Karpas-422 (cell line): ENCODE results near the gene SMIM35. TPM values are rescaled to one million over a fixed set of nuclear protein-coding genes. Genes with fewer than 3 reads are reported as not detected.
"Not testable (repeated sequence)": the region's sequence is repeated elsewhere in the genome, so short reads cannot be mapped to it uniquely, and the experiment has no call there.

Experiments
- DNase-seq: peaks from one replicate; pipeline ENCODE4 v3.0.0-alpha.2; 2015
- H2AFZ ChIP-seq: fragments of 200-600 bp; sonication (generic); 2 replicates; pipeline ENCODE4 v1.6.1; 2014; ENCODE audit warnings: antibody characterized with exemption, low read length, mixed read lengths
- H3K27ac ChIP-seq: fragments of 200-600 bp; sonication (generic); 2 replicates; pipeline ENCODE4 v1.5.1; 2014; ENCODE audit warnings: mild to moderate bottlenecking, low read length, moderate library complexity
- H3K27me3 ChIP-seq: fragments of 200-600 bp; sonication (generic); 2 replicates; pipeline ENCODE4 v1.6.1; 2014; ENCODE audit warnings: low read length, mixed read lengths
- H3K36me3 ChIP-seq: fragments of 200-600 bp; sonication (generic); 2 replicates; pipeline ENCODE4 v1.6.1; 2014; ENCODE audit warnings: low read length, mixed read lengths; ENCODE audit not compliant: insufficient read depth
- H3K4me1 ChIP-seq: fragments of 200-600 bp; sonication (generic); 2 replicates; pipeline ENCODE4 v1.6.1; 2014; ENCODE audit warnings: mild to moderate bottlenecking, low read length, mixed read lengths
- H3K4me2 ChIP-seq: fragments of 200-600 bp; sonication (generic); 2 replicates; pipeline ENCODE4 v1.6.1; 2014; ENCODE audit warnings: low read length, low read depth, mild to moderate bottlenecking; ENCODE audit not compliant: poor library complexity, severe bottlenecking
- H3K4me3 ChIP-seq: fragments of 200-600 bp; sonication (generic); 2 replicates; pipeline ENCODE4 v1.5.1; 2014; ENCODE audit warnings: mild to moderate bottlenecking, antibody characterized with exemption, low read length, mixed read lengths
- H3K79me2 ChIP-seq: fragments of 200-600 bp; sonication (generic); 2 replicates; pipeline ENCODE4 v1.6.1; 2014; ENCODE audit warnings: mild to moderate bottlenecking, low read length, mixed read lengths
- H3K9ac ChIP-seq: fragments of 200-600 bp; sonication (generic); 2 replicates; pipeline ENCODE4 v1.6.0; 2014; ENCODE audit warnings: low read length
- H3K9me2 ChIP-seq: fragments of 200-600 bp; sonication (generic), shearing (Covaris generic); replicated peaks from 2 replicates; pipeline ENCODE4 v1.6.0; 2014; ENCODE audit warnings: mild to moderate bottlenecking, low read length, moderate library complexity; ENCODE audit not compliant: insufficient read depth
- H3K9me3 ChIP-seq: fragments of 300-700, 200-600 bp; sonication (generic); 2 replicates; pipeline ENCODE4 v1.6.1; 2014; ENCODE audit warnings: low read length, mixed read lengths
- H4K20me1 ChIP-seq: fragments of 200-600 bp; sonication (generic); 2 replicates; pipeline ENCODE4 v1.6.1; 2014; ENCODE audit warnings: mild to moderate bottlenecking, antibody characterized with exemption, low read length, low read depth; ENCODE audit not compliant: insufficient read depth
- total RNA-seq: library from RNA; depleted of rRNA; stranded (reverse); fragments of >200 nt; shearing (Covaris generic); gene quantifications from 2 replicates; pipeline ENCODE4 v1.2.3, GENCODE V29; 2014; ENCODE audit warnings: low replicate concordance

SMIM35 gene
- total RNA-seq, 1 experiment from 2014 or later: not detected

DNA sequence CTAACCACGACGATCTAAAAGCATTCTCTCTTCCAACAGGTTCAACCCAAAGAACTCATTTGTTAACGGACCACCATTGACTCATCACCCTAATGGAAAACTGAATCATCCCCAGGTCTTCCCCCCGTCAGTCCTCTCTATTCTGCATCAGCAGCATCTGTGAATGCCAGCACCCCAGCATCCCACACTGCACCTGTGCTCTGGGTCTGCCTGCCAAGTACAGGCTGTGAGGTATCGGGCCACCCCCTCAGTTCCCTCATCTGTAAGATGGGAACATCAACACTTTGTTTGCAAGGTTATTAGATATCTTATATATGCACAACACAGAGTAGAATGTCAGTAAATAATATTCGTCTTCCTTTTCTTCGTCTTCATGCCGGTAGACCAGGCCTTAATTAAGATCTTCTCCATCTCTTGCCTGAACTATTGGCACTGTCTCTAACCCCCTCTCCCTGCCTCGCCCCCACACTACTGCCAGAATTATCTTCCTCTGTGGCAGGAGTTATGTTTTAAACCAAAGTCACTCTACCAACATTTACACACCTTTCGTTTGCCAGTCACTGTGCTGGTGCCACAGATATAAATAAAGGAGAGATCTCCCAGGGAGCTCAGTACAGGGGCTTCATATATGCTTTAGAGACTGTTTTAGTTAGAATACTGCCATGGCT, 17.7 kb downstream of the SMIM35 start:
- Histone ChIP-seq H3K4me1 (no peaks in the 10 kb centered on the region), H3K27ac (no peak overlapping the region), H4K20me1 (no peaks in the 10 kb centered on the region), H3K79me2 (no peaks in the 10 kb centered on the region), H3K27me3 (no peaks in the 10 kb centered on the region), H3K36me3 (no peaks in the 10 kb centered on the region), H3K4me2 (no peak overlapping the region), H3K9me3 (no peaks in the 10 kb centered on the region), H3K9ac (no peak overlapping the region), H3K4me3 (no peak overlapping the region), H2AFZ (no peak overlapping the region), H3K9me2 (no peaks in the 10 kb centered on the region)
- no peak for DNase-seq

- Histone ChIP-seq H3K4me2 (no peak overlapping the region), H3K9me2 (no peaks in the 10 kb centered on the region), H3K4me1 (no peaks in the 10 kb centered on the region), H3K36me3 (no peaks in the 10 kb centered on the region), H3K27ac (no peak overlapping the region), H4K20me1 (no peaks in the 10 kb centered on the region), H3K4me3 (no peak overlapping the region), H3K9me3 (no peaks in the 10 kb centered on the region), H3K27me3 (no peaks in the 10 kb centered on the region), H3K9ac (no peak overlapping the region), H2AFZ (no peak overlapping the region), H3K79me2 (no peaks in the 10 kb centered on the region)
- DNase-seq: no peak
Measured at GRCh38 chr11:118068206-118068944, 18.4 kb downstream of the SMIM35 start.

DNA sequence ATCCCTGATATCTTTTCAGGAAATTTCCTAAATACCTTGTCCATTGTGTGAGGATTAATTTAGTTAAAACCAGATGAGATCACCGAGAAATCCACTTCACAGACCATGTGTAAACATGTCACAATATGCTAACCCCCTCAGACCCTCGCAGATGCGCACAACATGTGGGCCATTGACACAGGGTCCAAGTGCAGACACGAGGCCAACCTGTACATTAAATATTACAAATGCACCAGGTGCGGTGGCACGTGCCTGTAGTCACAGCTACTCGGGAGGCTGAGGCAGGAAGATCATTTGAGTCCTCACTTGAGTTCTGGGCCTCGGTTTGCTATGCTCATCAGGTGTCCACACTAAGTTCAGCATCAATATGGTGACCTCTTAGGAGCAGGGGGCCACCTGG, 19.8 kb downstream of the SMIM35 start:
- no peaks in the 10 kb centered on the region for H3K36me3 ChIP-seq
- no peaks in the 10 kb centered on the region for H4K20me1 ChIP-seq
- no peak overlapping the region for H3K4me3 ChIP-seq
- H3K4me2 ChIP-seq: no peak overlapping the region
- no peak overlapping the region for H2AFZ ChIP-seq
- no peaks in the 10 kb centered on the region for H3K4me1 ChIP-seq
- H3K79me2 ChIP-seq: no peaks in the 10 kb centered on the region
- H3K9me2 ChIP-seq: no peaks in the 10 kb centered on the region
- no peaks in the 10 kb centered on the region for H3K27me3 ChIP-seq
- no peaks in the 10 kb centered on the region for H3K9me3 ChIP-seq
- no peak overlapping the region for H3K27ac ChIP-seq
- DNase-seq: no peak
- no peak overlapping the region for H3K9ac ChIP-seq

DNA sequence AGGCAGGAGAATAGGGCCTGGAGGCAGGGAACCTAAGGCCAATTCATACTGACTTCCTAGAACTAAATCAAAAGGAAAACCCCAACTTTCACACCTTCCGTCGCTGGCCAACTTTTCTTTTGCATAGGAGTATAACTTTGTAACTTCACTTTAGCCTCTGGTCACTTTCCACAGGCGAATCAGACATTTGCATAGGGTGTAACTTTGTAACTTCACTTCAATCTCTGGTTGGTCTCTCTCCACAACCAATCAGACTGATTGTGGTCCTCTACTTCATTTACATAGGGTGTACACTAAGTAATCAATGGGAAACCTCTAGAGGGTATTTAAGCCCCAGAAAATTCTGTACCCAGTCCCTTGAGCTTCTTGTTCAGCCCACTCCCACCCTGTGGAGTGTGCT, 21.4 kb downstream of the SMIM35 start:
- no peaks in the 10 kb centered on the region for H3K36me3 ChIP-seq

GRCh38 chr11:118064956-118065355, 21.8 kb downstream of the SMIM35 start:
- Histone ChIP-seq H3K4me3 (no peak overlapping the region), H3K79me2 (no peaks in the 10 kb centered on the region), H3K9me3 (no peaks in the 10 kb centered on the region), H3K9ac (no peak overlapping the region), H4K20me1 (no peaks in the 10 kb centered on the region), H2AFZ (no peak overlapping the region), H3K4me2 (no peak overlapping the region), H3K4me1 (no peaks in the 10 kb centered on the region), H3K36me3 (no peaks in the 10 kb centered on the region), H3K27me3 (no peaks in the 10 kb centered on the region), H3K27ac (no peak overlapping the region), H3K9me2 (no peaks in the 10 kb centered on the region)
- no peak for DNase-seq

More for the DNA sequence above, 21.4 kb downstream of the SMIM35 start:
- H3K27ac ChIP-seq: no peak overlapping the region
- no peaks in the 10 kb centered on the region for H3K9me2 ChIP-seq
- no peak overlapping the region for H2AFZ ChIP-seq
- no peaks in the 10 kb centered on the region for H3K4me1 ChIP-seq
- H3K79me2 ChIP-seq: no peaks in the 10 kb centered on the region
- no peak overlapping the region for H3K4me2 ChIP-seq
- no peak overlapping the region for H3K4me3 ChIP-seq
- DNase-seq: no peak
- no peaks in the 10 kb centered on the region for H4K20me1 ChIP-seq
- no peaks in the 10 kb centered on the region for H3K27me3 ChIP-seq
- H3K9ac ChIP-seq: no peak overlapping the region
- no peaks in the 10 kb centered on the region for H3K9me3 ChIP-seq

- not testable (repeated sequence) for H3K9me3 ChIP-seq, H3K36me3 ChIP-seq, H3K4me3 ChIP-seq, H3K9me2 ChIP-seq, H3K79me2 ChIP-seq, H3K27me3 ChIP-seq, H3K27ac ChIP-seq, H3K4me1 ChIP-seq, H3K4me2 ChIP-seq, H3K9ac ChIP-seq, H2AFZ ChIP-seq, H4K20me1 ChIP-seq, DNase-seq
Measured at GRCh38 chr11:118062631-118063030, 24.1 kb downstream of the SMIM35 start.

GRCh38 chr11:118062181-118062580, 24.6 kb downstream of the SMIM35 start:
- H3K4me3 ChIP-seq, H3K9me2 ChIP-seq, DNase-seq, H2AFZ ChIP-seq, H3K4me1 ChIP-seq, H3K9me3 ChIP-seq, H4K20me1 ChIP-seq, H3K27me3 ChIP-seq, H3K79me2 ChIP-seq, H3K4me2 ChIP-seq, H3K9ac ChIP-seq, H3K36me3 ChIP-seq, H3K27ac ChIP-seq: not testable (repeated sequence)

DNA sequence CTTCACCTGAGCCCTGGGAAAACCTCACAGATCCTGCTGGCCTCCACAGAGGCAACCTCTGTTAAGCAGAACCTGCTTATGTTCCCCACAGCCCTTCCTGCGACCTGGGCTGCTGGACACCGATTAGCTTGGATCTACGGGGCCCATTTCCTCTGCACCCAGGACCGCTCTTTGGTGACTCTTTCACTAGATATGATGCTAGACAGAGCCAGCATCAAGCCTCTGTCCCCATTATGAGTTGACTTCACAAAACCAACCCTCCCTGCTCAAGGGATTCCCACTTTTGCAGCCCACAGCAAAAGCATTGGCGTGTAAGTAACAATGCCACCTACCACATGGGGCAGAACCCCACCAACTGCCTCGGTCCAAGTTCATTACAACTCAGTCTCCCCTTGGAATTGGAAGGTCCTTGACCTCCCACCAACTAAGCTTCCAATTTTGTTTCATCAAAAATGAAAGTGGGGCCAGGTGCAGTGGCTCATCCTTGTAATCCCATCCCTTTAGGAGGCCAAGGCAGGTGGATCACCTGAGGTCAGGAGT, 25.1 kb downstream of the SMIM35 start:
- Histone ChIP-seq H3K27me3 (no peaks in the 10 kb centered on the region), H3K4me3 (no peak overlapping the region), H2AFZ (no peak overlapping the region), H3K79me2 (no peaks in the 10 kb centered on the region), H4K20me1 (no peaks in the 10 kb centered on the region), H3K27ac (no peak overlapping the region), H3K36me3 (no peaks in the 10 kb centered on the region), H3K9me3 (no peaks in the 10 kb centered on the region), H3K9ac (no peak overlapping the region), H3K9me2 (no peaks in the 10 kb centered on the region), H3K4me1 (no peaks in the 10 kb centered on the region), H3K4me2 (no peak overlapping the region)
- no peak for DNase-seq
